ENCODE results near the gene EFCAB8.

EFCAB8 gene

DNA sequence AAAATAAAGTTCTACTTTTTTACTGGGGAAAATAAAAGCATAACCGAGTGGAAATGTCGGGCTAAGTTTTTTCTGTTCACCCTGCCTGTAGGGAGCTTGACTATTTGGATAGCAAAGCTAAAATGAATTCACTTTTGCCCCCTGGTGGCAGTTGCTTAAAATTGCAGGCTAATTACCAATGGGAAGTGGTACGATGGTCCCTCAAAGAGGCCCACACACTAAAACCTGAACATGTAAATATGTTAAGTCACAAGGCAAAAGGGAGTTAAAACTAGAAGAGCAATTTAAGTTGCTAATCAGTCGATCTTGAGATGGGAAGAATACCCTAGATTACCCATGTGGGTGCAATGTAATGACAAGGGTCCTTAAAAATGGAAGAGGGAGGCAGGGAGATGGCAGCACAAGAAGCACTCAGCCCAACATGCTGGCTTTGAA lies 146.4 kb downstream of the EFCAB8 start:
- FAIRE-seq (no peak), DNase-seq (ENCODE audit: insufficient read length, low spot score) (no peak)
- TF ChIP-seq, protein P1, sequence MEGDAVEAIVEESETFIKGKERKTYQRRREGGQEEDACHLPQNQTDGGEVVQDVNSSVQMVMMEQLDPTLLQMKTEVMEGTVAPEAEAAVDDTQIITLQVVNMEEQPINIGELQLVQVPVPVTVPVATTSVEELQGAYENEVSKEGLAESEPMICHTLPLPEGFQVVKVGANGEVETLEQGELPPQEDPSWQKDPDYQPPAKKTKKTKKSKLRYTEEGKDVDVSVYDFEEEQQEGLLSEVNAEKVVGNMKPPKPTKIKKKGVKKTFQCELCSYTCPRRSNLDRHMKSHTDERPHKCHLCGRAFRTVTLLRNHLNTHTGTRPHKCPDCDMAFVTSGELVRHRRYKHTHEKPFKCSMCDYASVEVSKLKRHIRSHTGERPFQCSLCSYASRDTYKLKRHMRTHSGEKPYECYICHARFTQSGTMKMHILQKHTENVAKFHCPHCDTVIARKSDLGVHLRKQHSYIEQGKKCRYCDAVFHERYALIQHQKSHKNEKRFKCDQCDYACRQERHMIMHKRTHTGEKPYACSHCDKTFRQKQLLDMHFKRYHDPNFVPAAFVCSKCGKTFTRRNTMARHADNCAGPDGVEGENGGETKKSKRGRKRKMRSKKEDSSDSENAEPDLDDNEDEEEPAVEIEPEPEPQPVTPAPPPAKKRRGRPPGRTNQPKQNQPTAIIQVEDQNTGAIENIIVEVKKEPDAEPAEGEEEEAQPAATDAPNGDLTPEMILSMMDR (IDR thresholded peaks at IDR 0.05; ENCODE audit: insufficient read depth, missing control alignments), result peak; percentile 31

DNA sequence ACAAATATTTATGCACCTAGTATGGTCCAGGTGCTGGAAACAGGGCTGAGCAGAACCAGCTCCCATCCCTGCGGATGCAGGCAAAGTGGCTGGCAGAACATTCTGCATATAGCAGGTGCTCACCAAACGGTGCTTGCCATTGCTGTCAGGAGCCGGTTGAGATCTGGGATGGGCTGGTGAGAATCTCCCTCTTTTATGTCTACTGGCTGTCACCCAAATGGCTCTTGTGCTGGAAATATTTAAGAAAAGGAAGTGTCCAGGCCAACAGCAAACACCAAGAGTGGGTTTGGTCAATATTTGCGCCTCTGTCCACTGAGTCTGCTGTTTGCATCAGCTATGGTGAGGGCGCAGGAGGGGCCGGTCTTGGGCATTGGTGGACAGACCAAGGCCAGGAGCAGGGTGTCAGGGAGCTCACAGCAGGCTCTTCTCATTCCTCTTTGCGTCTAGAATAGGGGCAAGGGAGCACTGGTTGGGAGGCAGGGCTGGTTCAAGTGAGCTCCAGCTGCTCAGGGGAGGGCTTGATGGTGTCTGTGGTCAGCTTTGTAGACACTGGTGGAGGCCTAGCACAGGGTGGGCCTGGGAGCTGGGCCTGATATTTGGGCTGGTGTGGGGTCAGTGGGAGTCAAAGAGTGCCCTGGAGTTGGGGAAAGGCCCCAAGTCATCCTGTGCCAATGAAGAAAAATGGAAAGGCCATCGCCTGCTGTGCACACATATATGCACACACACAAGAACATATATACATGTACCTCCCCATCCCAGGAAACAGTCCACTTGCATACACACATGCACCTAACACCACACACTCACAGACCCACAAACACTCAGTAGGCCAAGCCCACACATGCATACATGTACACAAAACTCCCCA lies 147.4 kb downstream of the EFCAB8 start:
- TF ChIP-seq, protein P1 (IDR thresholded peaks at IDR 0.05; ENCODE audit: insufficient read depth, missing control alignments), result no peak
- DNase-seq (ENCODE audit: insufficient read length, low spot score) (no peak), FAIRE-seq (no peak)

DNA sequence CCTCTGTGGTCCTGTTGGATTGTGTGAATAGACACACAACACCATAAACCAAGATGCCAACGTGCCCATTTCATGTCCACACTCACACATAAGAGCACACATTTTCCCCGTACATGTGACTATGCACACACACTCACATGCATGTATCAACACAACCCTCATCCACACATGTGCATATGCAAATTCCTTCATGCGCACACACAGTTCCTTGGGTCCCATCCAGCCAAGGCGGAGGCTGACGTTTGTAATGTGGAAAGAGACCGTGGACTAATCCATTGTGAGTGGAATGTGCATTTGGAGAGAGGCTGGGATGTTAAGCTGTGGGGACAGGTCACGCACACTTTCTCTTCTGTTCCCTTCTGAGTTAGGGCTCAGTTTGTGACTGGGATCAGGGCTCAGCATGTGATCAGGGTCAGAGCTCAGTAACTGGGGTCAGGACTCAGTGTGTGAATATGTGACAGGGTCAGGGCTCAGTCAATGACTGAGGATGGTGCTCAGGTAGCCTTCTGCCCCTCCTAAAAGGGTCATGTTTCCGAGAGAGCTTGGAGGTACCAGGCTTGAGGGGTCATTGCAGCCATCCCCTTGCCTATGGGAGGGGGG lies 148.2 kb downstream of the EFCAB8 start:
- no peak for FAIRE-seq
- TF ChIP-seq, protein P1 (IDR thresholded peaks at IDR 0.05; ENCODE audit: insufficient read depth, missing control alignments), result no peak

DNA sequence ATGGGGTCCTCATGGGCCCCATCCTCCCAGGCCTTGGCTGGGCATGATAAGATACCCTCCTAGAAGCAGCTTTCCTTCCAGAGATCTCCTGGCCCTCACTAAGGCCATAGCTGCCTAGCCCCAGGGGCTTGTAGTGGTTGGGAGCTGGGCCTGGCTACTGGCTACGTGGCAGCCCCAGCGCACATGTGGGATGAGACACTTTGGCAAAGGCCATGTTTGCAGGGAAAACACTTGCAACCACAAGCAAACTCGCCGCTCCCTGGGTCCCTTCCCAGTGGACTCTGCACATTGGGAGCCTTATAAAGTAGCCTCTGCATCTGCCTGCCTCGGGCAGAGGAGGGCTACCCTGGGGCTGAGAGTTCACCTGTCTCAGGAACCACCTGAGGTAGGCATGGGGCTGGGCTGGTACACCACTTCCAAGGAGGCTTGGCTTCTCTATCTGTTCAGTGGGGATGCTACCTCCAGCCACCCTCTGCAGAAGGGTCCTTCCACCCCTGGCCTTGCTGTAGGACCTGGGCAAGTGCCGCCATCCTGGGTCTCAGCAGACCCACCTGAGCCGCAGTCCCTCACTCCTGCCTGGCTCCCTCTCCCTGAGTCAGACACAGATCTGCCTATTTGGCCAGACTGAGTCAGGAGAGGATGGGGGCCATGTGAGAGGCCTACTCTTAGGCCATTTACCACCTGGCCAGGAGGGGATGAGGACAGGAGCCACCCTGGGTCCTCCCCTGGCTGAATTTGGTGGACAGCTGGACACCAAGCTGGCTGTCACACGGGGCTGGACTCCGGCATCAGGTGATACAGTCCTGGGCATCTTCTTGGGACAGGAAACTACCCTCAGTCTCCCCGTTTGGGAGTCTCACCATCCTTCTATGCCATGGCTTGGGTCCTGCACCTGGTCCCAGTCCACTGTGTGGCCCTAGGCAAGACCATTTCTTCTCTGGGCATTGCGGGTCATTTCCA lies 148.9 kb downstream of the EFCAB8 start, which contains the start of gene BPIFB2:
TSS of gene BPIFB2 (plus strand) at position 329 of the 960 bp plus-strand sequence. CDS start 871 bp downstream, outside the sequence.
- no peak for FAIRE-seq
- DNase-seq (ENCODE audit: insufficient read length, low spot score), result no peak
- TF ChIP-seq, protein P1 (IDR thresholded peaks at IDR 0.05; ENCODE audit: insufficient read depth, missing control alignments), result no peak

More for the DNA sequence above, 148.2 kb downstream of the EFCAB8 start:
- DNase-seq (ENCODE audit: insufficient read length, low spot score), result no peak

DNA sequence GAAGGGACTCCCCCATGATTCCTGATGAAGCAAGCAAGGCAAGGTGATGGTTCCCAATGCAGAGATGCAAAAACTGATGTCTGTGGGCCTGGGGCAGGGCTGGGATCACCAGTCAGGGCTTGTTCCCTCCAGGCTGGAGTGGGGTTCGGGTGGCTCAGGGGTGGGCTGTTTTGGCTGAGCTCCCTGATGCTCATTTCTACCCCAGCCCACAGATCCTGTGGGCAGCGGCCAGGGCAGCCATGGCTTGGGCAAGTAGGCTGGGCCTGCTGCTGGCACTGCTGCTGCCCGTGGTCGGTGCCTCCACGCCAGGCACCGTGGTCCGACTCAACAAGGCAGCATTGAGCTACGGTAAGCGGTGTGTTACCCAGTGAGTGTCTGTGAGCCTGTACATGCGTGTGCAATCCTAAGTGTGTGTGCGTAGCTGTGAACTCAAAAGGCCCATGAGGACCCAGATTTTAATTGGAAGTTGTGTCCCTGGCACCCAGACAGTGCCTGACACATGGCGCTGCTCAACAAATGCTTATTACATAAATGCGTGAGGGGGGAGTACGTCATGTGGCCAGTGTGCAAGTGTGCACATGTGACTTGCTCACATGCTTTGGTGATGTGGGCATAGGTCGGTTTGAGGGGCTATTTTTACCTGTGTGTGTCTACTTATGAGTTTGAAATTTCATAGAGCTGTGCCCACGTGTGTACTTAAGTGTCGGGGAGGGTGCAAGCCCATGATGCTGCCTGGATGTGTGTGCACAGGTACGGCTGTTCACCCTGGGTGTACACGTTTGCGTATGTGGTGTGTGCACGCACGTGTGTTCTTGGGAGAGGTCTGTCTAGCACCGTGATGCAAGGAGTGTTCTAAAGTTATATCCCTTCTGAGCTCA lies 149.9 kb downstream of the EFCAB8 start:
- TF ChIP-seq, protein P1 (IDR thresholded peaks at IDR 0.05; ENCODE audit: insufficient read depth, missing control alignments), result no peak
- DNase-seq (ENCODE audit: insufficient read length, low spot score) (no peak), FAIRE-seq (no peak)

Measured in D721Med (cell line).